OCI-LY3 (cell line): ENCODE data around the gene ECE2.

Source experiments
- EZH2phosphoT487 ChIP-seq: fragments of 200-600 bp; shearing (Covaris generic); IDR thresholded peaks from 2 replicates; pipeline ENCODE4 v1.6.1; 2018; ENCODE audit warnings: antibody characterized with exemption, mixed run types, low read depth
- TF ChIP-seq, protein P1 (sequence below): fragments of 200-600, 300-600 bp; sonication (generic); IDR thresholded peaks from 2 replicates; pipeline ENCODE4 v1.5.1; 2014; ENCODE audit warnings: antibody characterized with exemption, low read length, low read depth

DNA sequence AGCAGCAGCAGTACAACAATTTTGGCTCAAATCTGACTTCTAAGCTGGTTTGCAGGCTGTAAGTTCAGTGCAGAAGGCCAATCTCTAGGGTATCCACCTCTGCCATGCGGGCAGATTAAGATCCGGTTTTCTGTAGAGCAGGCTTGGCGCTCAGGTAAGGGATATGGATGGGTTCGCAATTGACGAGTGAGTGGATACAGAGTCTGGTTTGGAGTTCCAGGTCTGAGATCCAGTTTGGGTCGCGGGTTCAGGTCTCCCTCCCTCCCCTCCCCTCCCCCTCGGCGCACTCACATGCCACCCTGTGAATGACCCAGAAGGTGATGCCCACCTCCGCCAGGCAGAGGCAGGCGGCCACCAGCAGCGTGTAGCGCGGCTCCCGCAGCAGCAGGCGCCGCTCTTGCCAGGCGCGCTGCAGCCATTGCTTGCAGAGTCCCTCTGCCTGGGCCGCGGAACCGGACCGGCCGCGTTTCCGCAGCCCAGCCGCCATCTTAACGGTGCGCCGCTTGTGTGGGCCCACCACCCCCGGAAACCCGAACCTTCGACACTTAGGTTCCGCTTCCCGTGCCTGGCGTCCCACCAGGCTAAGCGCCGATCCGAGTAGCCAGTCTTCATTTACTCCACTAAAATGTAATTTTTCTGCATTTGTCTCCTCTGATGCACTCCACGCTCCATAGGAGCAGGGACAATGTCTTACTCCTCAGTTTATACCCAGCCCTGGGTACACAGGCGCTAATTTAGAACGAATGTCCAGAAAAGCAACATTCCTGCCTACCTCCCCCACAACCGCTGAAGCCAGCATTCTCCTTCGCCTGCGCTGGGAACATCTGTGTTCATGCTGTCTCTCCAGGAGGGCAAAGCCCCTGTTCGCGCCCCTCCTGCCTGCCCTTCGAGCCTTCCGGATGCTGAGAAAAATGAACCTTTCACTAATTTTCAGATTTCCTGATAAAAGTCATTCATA is 27.1 kb upstream of the ECE2 start, which contains the start of gene ALG3:
- TF ChIP-seq, protein P1, sequence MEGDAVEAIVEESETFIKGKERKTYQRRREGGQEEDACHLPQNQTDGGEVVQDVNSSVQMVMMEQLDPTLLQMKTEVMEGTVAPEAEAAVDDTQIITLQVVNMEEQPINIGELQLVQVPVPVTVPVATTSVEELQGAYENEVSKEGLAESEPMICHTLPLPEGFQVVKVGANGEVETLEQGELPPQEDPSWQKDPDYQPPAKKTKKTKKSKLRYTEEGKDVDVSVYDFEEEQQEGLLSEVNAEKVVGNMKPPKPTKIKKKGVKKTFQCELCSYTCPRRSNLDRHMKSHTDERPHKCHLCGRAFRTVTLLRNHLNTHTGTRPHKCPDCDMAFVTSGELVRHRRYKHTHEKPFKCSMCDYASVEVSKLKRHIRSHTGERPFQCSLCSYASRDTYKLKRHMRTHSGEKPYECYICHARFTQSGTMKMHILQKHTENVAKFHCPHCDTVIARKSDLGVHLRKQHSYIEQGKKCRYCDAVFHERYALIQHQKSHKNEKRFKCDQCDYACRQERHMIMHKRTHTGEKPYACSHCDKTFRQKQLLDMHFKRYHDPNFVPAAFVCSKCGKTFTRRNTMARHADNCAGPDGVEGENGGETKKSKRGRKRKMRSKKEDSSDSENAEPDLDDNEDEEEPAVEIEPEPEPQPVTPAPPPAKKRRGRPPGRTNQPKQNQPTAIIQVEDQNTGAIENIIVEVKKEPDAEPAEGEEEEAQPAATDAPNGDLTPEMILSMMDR: no peak
- no peak for TF ChIP-seq EZH2phosphoT487
